ENCODE measurements around the gene MPRIP. TPM values are rescaled to one million over a fixed set of nuclear protein-coding genes. Genes with fewer than 3 reads are reported as not detected.

Gene MPRIP
- total RNA-seq, 4 donors from 2014 or later = 122 to 207 (median 145) TPM

DNA sequence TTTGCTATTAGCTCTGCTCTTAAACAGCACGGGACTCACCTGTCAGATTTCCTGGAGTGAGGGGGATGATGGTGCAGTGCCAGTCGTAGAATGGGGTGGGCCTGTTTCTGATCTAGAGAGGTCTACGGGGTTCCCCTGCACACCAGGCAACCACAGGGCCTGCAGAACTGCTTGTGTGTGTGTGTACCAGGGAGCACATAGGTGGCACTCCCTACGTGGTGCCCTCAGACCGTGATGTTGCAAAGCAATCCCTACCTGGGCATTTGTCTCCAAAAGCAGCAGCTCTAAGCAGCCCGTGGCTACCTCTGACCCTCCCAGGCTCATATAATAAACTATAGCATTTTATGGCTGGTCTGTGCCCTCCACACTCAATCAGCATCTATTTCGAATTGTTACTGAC, 38.5 kb downstream of the MPRIP start:
- Histone ChIP-seq H3K27me3 (no peaks in the 10 kb centered on the region), H3K9me3 (no peaks in the 10 kb centered on the region), H3K36me3 (peaks cover 28% of the 10 kb centered on the region), H3K4me1 (peaks cover 50% of the 10 kb centered on the region), H3K27ac (no peak overlapping the region), H3K4me3 (no peak overlapping the region)
- 82% methylated on average over 7 of the region's 7 CpGs for WGBS
- TF ChIP-seq EP300 (IDR thresholded peaks at IDR 0.05) (no peak), POLR2AphosphoS5 (IDR thresholded peaks at IDR 0.05) (no peak), POLR2A (IDR thresholded peaks at IDR 0.05) (no peak)
- DNase-seq (ENCODE audit: low spot score in 2 of 2) = no peak

DNA sequence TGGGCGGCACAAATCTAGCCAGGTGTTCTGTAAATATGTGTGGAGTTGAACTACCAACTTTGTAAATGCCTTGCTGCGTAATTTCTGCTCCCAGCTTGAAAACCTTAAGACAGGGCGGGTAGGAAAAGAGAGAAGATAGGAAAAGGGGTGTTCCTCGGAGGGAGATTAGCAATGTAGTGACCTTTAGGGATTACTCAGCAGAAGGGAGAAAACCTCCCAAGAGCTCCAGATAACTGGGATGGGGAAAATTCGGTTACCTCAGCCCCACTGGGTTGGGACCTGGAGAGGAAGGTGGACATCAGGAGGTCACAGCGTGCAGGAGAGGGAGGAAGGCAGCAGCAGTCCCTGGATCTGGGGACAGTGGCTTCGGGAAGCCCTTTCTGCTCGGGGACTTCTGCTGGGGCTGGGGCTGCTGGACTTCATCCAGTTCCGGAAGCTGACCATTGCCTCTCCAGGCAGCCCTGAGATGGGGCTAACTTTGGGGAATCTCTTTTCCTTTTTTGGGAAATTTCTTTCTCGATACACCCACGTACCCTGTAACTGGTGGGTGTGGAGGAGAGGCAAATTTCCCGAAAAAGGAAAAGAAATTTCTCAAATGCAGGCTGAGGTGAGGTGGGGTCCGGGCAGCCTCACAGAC, 39.2 kb downstream of the MPRIP start:
- TF ChIP-seq EP300 (IDR thresholded peaks at IDR 0.05) (no peak), POLR2AphosphoS5 (IDR thresholded peaks at IDR 0.05) (no peak), POLR2A (IDR thresholded peaks at IDR 0.05) (no peak)
- TF ChIP-seq, protein P1, sequence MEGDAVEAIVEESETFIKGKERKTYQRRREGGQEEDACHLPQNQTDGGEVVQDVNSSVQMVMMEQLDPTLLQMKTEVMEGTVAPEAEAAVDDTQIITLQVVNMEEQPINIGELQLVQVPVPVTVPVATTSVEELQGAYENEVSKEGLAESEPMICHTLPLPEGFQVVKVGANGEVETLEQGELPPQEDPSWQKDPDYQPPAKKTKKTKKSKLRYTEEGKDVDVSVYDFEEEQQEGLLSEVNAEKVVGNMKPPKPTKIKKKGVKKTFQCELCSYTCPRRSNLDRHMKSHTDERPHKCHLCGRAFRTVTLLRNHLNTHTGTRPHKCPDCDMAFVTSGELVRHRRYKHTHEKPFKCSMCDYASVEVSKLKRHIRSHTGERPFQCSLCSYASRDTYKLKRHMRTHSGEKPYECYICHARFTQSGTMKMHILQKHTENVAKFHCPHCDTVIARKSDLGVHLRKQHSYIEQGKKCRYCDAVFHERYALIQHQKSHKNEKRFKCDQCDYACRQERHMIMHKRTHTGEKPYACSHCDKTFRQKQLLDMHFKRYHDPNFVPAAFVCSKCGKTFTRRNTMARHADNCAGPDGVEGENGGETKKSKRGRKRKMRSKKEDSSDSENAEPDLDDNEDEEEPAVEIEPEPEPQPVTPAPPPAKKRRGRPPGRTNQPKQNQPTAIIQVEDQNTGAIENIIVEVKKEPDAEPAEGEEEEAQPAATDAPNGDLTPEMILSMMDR (IDR thresholded peaks at IDR 0.05) = no peak
- Histone ChIP-seq H3K9me3 (no peaks in the 10 kb centered on the region), H3K4me1 (peaks cover 44% of the 10 kb centered on the region), H3K27ac (no peak overlapping the region), H3K4me3 (no peak overlapping the region), H3K36me3 (peaks cover 28% of the 10 kb centered on the region), H3K27me3 (no peaks in the 10 kb centered on the region)
- DNase-seq (ENCODE audit: low spot score in 2 of 2) = no peak
- 83% methylated on average over 13 of the region's 13 CpGs for WGBS

- TF ChIP-seq EP300 (IDR thresholded peaks at IDR 0.05) = no peak
- no peak for TF ChIP-seq POLR2A (IDR thresholded peaks at IDR 0.05)
- no peak for TF ChIP-seq POLR2AphosphoS5 (IDR thresholded peaks at IDR 0.05)
- Histone ChIP-seq H3K27ac (no peak overlapping the region), H3K9me3 (no peaks in the 10 kb centered on the region), H3K36me3 (peaks cover 18% of the 10 kb centered on the region), H3K27me3 (no peaks in the 10 kb centered on the region), H3K4me1 (peaks cover 51% of the 10 kb centered on the region), H3K4me3 (no peak overlapping the region)
- WGBS = 96% methylated on average over 4 of the region's 4 CpGs
- no peak for DNase-seq (ENCODE audit: low spot score in 2 of 2)
These were observed 40.6 kb downstream of the MPRIP start for GRCh38 chr17:17082878-17083277.

- DNase-seq (ENCODE audit: low spot score in 2 of 2) = no peak
- WGBS = 83% methylated on average over 7 of the region's 9 CpGs
- Histone ChIP-seq H3K27me3 (no peaks in the 10 kb centered on the region), H3K4me3 (no peak overlapping the region), H3K36me3 (peaks cover 15% of the 10 kb centered on the region), H3K9me3 (no peaks in the 10 kb centered on the region), H3K4me1 (peaks cover 51% of the 10 kb centered on the region), H3K27ac (no peak overlapping the region)
- TF ChIP-seq EP300 (IDR thresholded peaks at IDR 0.05) = no peak
- no peak for TF ChIP-seq POLR2A (IDR thresholded peaks at IDR 0.05)
- TF ChIP-seq, protein P1 (IDR thresholded peaks at IDR 0.05) = no peak
- TF ChIP-seq POLR2AphosphoS5 (IDR thresholded peaks at IDR 0.05) = no peak
These were observed 42.1 kb downstream of the MPRIP start for GRCh38 chr17:17084317-17084835.

DNA sequence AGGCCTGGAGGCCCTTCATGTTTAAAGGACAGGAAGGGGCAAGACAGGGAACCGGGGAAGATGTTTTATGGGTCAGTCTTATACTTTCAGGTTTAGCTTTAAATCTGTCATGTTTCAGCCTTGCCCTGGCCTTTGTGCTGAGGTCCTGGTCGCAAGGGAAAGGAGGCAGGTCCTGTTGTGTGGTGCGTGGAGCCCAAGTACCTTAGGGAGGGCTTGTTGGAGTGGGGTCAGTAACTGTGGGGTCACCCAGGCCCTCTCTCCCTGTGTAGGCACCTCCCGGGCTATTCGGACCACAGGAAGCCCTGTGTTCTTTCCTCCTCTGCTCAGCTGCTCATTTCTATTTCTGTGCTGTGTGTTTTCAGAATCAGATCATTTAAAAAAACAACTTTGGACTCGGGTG, 42.7 kb downstream of the MPRIP start:
- no peaks in the 10 kb centered on the region for H3K27me3 ChIP-seq
- WGBS = 83% methylated on average over 6 of the region's 6 CpGs
- no peak overlapping the region for H3K4me3 ChIP-seq
- H3K9me3 ChIP-seq = no peaks in the 10 kb centered on the region
- H3K4me1 ChIP-seq = peaks cover 51% of the 10 kb centered on the region
- no peak for TF ChIP-seq POLR2AphosphoS5 (IDR thresholded peaks at IDR 0.05)
- TF ChIP-seq EP300 (IDR thresholded peaks at IDR 0.05) = no peak
- no peak for TF ChIP-seq POLR2A (IDR thresholded peaks at IDR 0.05)
- TF ChIP-seq, protein P1 (IDR thresholded peaks at IDR 0.05) = no peak
- DNase-seq (ENCODE audit: low spot score in 2 of 2) = no peak
- peaks cover 15% of the 10 kb centered on the region for H3K36me3 ChIP-seq
- no peak overlapping the region for H3K27ac ChIP-seq

GRCh38 chr17:17086585-17086984, 44.3 kb downstream of the MPRIP start:
- no peak for DNase-seq (ENCODE audit: low spot score in 2 of 2)
- Histone ChIP-seq H3K9me3 (no peaks in the 10 kb centered on the region), H3K36me3 (peaks cover 15% of the 10 kb centered on the region), H3K4me3 (no peak overlapping the region), H3K4me1 (peaks cover 55% of the 10 kb centered on the region), H3K27me3 (no peaks in the 10 kb centered on the region), H3K27ac (no peak overlapping the region)
- TF ChIP-seq EP300 (IDR thresholded peaks at IDR 0.05) (no peak), POLR2AphosphoS5 (IDR thresholded peaks at IDR 0.05) (no peak), POLR2A (IDR thresholded peaks at IDR 0.05) (no peak)
- TF ChIP-seq, protein P1 (IDR thresholded peaks at IDR 0.05) = no peak
- WGBS = 95% methylated on average over 6 of the region's 6 CpGs
